HK-2 (cell line): ENCODE results near the gene SLC6A17.
A peak's percentile ranks its signal among the peaks of the same experiment; 100 is the strongest.

Experiments used
- DNase-seq: peaks from one replicate; pipeline ENCODE4 v3.0.0-alpha.2; 2018; ENCODE audit not compliant: unreplicated experiment

Gene SLC6A17

DNA sequence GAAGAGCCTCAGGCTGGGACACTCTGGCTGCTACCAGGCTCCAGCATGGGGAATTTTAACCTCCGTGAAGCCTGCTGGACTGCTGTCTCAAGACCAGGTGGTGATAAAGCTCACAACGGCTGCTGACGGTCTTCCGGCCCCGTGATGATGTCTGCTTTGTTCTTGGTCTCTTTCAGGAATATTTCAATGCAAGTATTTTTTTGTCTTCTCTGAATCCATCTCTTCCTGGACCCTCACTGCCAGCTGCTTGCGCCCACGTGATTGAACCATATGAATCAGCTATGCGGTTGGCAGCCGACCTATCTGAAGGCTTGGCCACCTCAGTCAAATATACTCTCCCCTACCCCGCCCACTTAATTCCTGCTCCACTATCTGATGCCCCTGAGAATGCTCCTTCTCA, 14.6 kb upstream of the SLC6A17 start:
- no peak for DNase-seq

DNA sequence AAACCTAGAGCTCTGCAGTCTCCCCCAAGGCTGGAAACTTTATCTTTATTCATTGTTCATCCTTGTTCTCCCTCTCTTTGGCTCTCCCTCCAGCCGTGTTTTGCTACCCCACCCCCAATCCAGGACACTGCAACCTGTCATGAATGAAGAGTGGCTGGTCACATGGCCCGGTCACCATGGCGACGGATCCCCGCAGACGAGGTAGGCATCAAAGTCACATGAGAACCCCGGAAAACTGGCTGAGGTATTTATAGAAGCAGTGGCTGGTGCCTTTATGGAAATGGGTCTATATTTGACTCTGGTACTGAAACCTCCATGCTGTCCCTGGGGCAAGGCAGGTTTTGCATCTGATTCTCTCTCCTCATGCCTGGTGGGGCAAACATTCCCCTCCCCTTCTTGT, 13.4 kb upstream of the SLC6A17 start:
- DNase-seq: peak; percentile 17

DNA sequence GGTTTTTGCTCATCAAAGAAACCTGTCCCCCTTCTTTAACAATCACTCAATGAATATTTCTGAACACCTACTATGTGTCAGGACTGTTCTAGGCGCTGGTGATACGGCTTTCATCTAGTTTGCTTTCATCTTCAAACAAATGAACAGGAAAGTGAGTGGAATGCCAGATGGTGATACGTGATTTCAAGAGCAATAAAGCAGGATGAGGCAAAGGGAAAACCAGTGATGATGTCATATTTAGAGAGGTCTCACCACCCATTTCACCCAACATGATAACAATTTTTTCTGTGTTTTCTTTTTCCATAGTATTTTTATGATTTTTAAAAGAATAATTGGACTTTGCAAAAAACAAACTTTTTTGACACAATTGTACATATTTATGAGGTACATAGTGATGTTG, 11.3 kb upstream of the SLC6A17 start:
- no peak for DNase-seq

DNA sequence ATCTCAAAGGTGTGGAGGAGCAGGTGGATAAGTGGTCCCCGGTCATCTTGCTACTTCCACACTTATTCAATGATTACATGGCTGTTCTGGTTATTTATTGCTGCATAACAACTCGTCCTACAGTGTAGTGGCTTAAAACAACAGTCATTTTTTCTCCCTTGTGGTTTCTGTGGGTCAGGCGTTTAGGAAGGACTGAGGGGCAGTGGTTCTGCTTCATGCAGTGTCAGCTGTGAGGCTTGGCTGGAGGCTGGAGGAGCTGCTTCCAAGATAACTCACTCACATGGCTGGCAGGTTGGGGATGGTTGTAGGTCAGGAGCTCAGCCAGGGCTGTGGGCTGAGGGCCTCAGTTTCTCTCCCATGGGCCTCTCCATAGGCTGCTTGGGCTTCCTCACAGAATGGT, 5.9 kb upstream of the SLC6A17 start:
- no peak for DNase-seq

DNA sequence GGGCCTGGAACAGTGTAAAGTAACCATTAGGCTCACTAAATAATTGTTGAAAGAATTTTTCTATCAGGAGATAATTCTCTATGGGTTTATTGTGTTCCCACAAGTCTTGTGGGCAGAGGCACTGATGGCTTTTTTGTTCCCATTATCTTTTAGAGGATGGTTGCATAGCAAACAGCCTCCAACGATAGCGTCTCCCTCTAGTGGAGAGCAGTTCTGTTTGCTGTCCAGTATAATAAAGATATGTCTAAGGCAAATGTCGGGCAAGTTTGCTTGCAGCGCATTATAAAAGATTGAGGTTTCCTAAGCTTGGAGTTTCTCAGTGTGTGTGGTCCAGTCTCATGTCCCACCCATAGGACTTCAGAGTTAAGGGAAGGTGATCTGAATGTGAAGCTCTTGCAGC, 1.3 kb upstream of the SLC6A17 start:
- no peak for DNase-seq

DNA sequence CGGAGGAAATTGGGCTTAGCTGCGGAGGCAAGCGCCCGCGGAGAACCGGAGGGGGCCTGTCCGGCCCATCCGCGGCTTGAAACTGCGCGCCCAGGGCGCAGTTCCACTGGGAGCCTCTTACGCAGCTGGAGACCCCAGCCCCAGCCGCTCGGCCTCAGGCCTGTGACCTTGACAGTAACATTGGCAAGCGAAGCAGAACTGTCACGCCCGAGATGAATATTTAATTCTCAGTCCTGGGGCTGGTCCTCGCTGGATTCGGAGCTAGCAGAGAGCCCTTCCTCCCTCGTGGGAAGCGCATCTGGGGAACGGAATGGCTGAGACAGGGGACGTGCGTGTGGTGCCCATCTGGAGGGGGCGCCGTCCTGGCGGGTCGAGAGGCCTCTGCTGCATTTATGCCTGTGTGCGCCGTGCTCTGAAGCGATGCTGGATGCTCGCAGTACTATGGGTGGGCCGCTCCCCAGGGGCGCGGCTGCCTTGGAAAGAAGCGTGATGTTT, 928 bp downstream of the SLC6A17 start:
- no peak for DNase-seq

DNA sequence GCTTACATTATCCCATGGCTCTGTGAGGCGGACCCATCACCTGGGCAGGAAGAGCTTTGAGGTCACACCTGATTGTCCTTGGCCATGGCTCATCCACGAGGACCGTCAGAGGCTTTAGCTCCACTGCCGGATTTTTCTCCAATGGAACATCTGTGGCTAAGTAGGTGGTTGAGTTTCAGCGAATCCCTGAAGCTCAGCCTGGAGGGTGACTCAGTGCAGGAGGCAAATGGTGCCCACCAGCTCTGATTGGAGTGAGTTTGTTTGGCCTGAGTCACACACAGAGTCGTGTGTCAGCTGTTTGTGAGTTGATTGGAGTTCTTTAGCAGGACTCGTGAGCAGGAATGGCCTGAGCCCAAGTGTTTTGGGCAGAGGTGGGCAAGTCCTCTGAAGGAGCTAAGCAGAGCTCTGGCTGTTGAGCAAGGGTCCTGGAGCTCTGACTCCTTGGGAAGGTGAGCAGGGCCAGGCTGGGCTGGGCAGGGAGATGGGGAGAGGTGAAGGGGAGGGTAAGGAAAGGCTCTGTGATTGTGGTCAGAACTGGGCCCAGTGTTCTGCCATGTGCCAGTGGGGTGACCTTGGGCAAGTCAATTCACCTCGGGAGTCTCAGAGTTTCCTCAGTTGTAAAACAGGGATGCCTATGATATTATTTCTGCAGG, 2.0 kb downstream of the SLC6A17 start:
- DNase-seq: peak; percentile 54

DNA sequence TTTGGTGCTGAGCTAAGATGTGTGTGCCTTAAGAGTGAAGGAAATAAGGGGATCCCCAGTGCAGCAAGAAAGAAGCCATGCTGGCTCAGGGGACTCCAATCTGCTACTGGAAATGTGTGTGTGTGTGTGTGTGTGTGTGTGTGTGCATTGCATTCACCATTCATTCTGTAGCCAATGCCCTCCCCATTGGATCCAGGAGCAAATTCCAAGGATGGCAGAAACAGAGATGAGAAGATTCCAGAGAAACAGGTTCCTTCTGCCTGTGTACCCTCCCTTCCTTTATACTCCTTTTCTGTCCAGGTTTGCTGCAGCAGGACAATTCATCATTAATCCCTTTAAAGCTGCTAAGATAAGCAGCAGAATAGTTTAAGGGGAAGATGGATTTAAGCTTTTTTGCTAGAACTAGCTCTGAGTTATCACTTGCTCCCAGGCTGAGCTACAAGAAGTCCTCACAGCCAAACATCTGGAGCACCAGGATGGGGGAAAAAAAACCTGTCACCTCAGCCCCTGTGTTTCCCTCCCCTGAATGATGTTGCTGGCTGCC, 3.2 kb downstream of the SLC6A17 start:
- DNase-seq: no peak

DNA sequence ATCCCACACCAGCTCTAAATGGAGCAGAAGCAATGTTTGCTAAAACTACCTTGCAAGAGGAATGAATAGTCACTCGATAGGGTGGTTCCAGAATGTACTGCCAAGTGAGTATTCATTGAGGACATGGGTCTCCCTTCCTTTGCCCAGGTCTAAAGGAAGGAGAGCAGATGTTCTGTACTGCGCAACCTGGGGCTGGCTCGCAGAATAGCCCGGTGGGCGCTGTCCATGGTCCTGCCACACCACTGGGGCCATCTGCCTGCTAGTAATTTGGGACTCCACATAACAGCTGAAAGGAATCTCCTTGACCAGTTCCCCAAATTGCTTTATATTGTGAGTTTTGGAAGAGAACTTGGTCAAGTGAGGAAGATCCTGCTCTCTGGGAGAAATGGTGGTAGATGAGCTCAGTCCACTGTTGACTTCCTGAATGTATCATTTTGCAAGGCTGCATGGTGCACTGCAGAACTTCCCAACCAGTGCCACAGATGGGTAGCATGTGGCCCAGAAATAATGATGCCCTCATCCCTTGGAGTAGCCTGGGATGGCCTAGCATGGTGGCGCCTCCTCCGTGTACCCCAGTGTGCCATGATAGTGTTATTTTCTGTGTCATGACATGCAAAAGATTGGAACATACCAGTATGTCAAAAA, 5.7 kb downstream of the SLC6A17 start:
- DNase-seq: peak; percentile 54

DNA sequence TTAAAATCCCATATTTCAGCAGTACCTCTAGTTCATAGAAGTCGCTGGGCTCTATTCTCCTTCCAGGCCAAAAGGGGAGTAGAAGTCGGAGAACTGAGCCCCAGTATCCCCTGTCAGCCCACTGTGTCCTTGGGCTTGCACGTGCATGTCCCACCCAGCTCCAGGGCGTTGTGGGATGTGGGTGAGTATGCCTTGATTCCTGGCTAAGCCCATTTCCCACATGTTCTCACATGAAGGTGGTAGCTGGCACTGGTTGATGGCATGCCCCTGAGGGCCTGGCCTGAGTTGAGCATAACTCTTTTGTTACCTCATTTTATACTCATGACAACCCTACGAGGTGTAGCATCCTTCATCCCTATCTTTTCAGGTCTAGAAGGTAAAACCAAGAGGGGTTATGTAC, 8.0 kb downstream of the SLC6A17 start:
- DNase-seq: no peak

DNA sequence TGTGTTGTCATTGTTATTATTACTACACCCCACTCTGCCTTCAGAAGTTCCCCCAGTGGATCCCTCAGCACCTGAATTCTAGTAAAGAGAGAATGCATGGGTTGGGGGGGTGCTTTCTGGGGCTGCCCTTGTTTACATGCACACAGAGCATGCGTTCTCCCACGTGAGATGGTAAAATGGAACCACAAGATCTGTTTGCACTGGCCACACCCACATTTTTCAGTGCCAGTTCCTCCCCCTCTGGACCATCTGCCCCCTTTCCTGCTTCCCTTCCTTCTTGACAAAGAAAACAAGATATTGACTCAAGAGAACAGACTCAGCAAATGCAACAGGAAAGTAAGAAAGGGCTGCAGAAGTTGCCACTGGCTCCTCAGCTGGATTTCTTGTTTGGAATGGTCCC, 8.9 kb downstream of the SLC6A17 start:
- no peak for DNase-seq

DNA sequence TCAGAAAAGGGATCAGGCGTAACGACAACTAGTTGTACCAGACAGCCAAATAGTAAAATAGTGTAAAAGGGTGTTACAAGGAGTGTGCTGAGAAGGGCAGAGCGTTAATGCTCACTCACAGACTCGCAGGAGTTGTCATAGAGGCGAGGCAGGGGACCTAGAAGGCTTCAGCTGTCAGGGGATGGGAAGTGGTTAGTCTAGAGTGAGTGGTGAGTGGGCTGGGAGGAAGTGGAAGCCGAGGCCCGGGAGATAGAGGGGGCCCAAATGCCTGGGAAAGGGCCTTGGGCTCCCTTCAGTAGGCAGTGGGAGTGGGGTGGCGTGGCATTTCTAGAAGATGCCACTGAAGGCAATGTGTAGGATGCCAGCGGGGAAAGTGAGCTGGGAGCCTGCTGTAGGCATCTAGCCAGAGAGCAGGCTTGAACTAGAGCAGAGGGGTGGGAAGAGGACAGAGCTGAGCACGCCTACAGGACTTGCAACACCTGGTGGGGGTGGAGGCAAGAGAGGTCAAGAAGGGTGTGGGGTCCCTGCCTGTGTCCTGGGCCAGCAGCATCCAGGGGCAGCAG, 10.3 kb downstream of the SLC6A17 start:
- no peak for DNase-seq

DNA sequence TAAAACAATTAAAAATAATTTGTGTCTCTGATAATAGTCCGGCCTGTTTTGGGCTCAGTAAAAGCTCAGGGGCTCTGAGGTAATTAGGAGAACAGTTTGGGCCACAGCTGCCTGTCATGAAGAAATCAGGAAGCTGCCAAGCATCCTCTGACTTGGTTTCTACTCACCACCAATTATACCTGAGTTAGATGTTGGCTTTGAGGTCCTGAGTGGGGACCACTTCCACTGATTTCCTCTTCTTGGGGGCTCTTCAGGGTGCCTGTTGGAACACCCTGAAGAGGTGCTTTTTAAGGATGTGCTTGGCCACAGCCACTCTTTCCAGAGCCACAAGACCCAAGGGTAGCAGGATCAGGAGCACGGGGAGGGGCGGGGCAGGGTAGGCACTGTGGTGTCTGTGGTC, 10.9 kb downstream of the SLC6A17 start:
- DNase-seq: no peak

DNA sequence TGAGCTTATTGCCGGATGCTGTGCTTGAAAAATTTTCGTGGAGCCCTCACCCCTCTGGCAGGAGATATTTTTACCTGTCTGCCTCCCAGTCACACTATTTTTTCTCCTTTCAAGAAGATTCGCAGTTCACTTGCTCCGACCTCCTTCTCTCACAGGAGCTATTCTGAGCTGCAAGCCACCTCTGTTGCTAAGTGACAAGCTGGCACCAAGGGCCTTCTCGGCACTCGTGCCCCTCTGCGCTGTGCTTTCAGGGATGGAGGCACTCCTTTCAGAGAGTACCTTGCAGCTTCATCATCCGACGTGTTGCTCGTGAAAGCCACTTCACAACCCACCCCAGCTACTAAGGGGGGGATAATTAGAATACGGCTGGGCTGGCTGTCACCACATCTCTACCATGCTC, 11.6 kb downstream of the SLC6A17 start:
- no peak for DNase-seq

DNA sequence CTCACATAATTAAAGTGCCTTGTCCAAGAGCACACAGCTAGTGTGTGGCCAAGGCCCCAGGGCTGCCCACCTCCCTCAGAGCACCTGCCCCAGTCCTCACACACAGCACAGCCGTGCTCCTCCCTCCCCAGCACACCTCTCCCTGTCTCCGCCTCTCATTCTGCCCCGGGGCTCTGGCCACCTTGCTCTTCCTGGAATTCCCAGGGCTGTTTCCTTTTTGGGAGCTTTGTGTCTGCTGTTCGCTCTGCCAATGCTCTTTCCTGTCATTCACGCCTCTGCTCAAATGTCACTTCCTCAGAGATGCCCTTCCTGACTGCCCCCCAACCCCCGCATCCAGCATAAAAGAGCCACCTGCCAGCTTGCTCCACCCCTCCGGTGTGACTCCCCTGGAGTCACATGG, 13.3 kb downstream of the SLC6A17 start:
- no peak for DNase-seq

DNA sequence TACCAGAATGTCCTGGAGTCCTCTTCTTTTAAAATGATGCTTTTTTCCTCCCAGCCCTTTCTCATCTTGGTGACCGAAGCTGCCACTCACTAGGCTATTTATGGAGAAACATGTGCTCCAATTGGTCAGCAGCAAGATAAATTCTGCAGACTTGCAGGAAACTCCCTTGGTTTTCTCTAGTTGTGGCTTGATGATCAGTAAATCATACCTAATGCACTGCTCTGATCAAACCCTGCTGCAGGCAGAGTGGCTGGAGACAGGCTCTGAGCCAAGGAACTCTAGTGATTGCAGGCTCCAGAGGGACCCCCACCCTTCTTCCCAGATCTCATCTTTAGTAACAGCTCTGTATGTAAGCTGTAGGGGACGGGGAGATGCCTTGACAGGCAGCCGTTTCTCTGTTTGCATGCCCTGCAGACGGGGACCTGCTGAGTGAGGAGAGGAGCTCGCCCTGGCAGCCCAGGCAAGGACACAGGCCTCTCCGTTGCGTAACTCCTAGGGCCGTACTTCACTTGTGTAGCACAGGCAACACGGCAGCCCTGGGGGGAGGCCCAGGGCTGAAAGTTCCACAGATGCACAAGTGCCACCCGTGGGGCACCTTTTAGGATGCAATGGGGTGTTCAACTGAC, 14.5 kb downstream of the SLC6A17 start:
- DNase-seq: no peak

DNA sequence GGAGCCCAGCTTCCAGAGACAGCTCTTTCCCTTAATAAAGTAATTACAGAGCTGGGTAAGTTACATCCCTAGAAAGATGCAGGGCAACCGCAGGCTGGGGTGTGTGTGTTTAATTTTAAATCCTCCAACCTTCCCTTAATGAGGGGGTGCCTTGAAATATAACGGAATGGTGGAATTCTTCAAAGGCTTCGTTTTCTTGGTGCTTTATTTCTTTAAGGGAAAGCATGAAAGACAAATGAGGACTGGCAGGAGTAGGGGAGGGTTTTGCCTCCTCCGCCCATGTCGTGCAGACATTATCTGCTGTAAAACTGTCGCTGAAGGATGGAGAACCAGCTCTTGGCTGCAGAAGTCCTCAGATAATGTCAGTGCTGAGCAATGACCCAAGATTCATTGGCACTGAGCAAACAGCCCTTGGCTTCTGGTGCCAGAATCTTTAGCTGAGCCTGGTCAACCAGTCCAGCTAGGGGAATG, 15.5 kb downstream of the SLC6A17 start:
- no peak for DNase-seq

DNA sequence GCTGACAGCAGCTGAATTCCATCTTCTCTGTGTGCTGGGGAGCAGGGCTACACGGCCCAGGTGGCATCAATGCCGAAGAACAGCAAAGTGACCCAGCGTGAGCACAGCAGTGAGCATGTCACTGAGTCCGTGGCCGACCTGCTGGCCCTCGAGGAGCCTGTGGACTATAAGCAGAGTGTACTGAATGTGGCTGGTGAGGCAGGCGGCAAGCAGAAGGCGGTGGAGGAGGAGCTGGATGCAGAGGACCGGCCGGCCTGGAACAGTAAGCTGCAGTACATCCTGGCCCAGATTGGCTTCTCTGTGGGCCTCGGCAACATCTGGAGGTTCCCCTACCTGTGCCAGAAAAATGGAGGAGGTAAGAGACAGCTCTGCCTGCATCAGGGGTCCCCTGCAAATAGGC, 16.6 kb downstream of the SLC6A17 start:
- no peak for DNase-seq

DNA sequence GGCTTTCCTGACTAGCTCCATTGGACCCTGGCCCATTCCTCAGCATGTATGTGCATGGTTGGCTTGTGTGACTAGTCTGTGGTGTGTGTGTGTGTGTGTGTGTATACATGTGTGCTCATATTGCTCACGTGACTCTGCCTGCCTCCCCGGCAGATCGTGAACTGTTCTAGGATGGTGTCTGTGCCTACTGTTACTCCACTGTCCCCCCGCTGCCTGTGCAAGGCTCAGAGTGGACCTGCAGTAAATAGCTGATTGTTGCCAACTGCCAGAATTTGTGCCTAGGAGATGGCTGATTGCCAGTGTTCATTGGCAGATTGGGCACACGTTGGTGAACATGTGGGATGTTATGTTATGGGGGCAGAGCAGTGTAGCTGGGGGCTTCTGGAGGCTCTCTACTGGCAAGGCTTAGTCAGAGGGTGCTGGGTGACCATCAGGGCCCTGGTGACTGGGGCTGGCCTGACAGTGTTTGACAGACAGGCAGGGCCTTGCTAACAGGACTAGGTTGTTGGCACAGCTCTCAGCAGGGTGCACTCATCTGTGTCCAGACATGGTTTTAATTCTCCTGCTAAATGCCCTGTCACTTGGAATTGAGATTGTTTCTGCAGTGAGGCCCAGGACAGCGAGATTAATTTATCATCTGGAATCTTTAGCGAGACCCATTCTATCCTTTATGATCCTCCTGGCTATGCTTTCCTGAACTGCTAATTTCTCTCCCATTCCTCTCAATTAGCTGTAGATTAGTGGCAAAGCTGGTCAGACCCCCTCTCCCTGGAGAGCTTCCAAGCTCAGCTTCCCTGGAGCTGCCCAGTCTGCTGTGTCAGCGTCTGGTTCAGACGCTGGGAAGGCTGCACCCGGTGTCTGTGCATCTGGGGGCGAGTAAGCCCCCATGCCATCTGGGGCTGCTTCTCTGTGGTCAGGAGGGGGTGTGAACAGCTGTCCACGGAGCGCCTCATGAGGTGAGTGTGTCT, 20.8 kb downstream of the SLC6A17 start:
- peak; percentile 20 for DNase-seq

DNA sequence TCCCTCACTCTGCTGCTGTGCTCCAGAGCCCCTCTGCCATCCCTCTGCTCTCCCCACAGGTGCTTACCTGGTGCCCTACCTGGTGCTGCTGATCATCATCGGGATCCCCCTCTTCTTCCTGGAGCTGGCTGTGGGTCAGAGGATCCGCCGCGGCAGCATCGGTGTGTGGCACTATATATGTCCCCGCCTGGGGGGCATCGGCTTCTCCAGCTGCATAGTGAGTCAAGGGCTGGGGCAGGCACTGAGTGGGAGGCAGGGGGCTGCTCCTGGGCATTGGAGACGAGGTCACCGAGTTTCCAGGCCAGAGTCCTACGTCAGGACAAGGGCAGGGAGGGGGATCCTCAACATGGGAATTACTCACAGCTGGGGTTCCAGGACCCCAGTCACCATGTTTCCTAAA, 21.7 kb downstream of the SLC6A17 start:
- DNase-seq: no peak

DNA sequence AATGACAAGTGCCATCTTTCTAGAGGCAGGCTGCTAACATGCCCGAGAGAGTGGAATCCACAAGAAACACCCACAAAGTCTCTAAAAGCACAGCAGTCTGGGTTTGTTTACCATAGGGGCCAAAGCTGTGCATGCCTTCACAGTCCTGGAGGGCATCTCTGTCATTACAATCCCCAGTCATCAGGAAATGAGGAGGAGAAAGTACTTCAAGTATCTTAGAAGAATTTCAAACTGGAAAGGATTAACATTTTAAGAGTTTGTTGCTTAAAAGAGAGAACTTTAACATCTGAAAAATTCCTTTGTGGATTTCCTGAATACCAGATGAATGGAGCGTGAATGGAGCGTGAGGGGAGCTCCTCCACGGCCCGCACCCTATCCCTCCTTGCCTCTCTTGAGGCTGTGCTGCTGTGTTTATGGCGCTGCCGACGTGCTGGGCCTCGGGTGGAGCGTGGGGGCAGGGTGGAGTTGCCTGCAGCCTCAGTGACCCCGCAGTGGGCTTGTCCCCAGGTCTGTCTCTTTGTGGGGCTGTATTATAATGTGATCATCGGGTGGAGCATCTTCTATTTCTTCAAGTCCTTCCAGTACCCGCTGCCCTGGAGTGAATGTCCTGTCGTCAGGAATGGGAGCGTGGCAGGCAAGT, 23.3 kb downstream of the SLC6A17 start:
- no peak for DNase-seq
